Endothelial cell of umbilical vein (primary cell): Measurements from ENCODE around the gene ENGASE. TPM values are rescaled to one million over a fixed set of nuclear protein-coding genes. Genes with fewer than 3 reads are reported as not detected.

Experiments used
- BruUV-seq: library from RNA; stranded (reverse); fragments of 400-500 nt; replicated peaks from 2 replicates; lab custom pipeline; 2021; lab: Mats Ljungman, UMichigan
- CTCF ChIA-PET: fragments of 300-600, 350-600 bp; sonication (Branson Sonifier 250); formaldehyde crosslinking; loops from one replicate; lab custom pipeline; 2021; ENCODE audit warnings: antibody characterized with exemption, inconsistent platforms; lab: Charles Lee
- POLR2A ChIA-PET: fragments of 300-600, 350-600 bp; sonication (Branson Sonifier 250); formaldehyde crosslinking; loops from one replicate; lab custom pipeline; 2021; ENCODE audit warnings: antibody characterized with exemption, inconsistent platforms; lab: Charles Lee
- DNase-seq: peaks from one replicate; pipeline ENCODE4 v3.0.0-alpha.2; 2011; ENCODE audit warnings: low read depth, low spot score
- FAIRE-seq: peaks from 2 replicates; lab custom pipeline; 2011; peaks lifted over from hg19 to GRCh38; lab: Jason Lieb, UNC
- H2AFZ ChIP-seq: 2 replicates; pipeline ENCODE4 v1.6.0; 2012; ENCODE audit warnings: low read depth, low read length, control low read depth, inconsistent platforms
- H3K27ac ChIP-seq: 2 replicates; pipeline ENCODE4 v1.5.1; 2011; ENCODE audit warnings: low read depth, mild to moderate bottlenecking, control low read depth, low read length, moderate library complexity; ENCODE audit not compliant: insufficient read depth
- H3K27me3 ChIP-seq, 2 experiments: 2 replicates each; pipeline versions ENCODE4 v1.6.0 to v1.6.1; 2011; ENCODE audit warnings: low read length in 2 of 2, mixed read lengths in 1 of 2; ENCODE audit not compliant: control insufficient read depth in 2 of 2, insufficient read depth in 2 of 2
- H3K36me3 ChIP-seq, 2 experiments: 2 replicates in 1 of 2; 3 replicates in 1 of 2; pipeline ENCODE4 v1.5.1; 2011; ENCODE audit warnings: low read length in 2 of 2, mild to moderate bottlenecking in 1 of 2, moderate library complexity in 1 of 2; ENCODE audit not compliant: control insufficient read depth in 2 of 2, insufficient read depth in 2 of 2; ENCODE audit errors: extremely low read depth in 1 of 2
- H3K4me1 ChIP-seq: 3 replicates; pipeline ENCODE4 v1.5.1; 2011; ENCODE audit warnings: mild to moderate bottlenecking, low read length; ENCODE audit not compliant: control insufficient read depth, insufficient read depth; ENCODE audit errors: extremely low read depth
- H3K4me2 ChIP-seq: 2 replicates; pipeline ENCODE4 v1.6.1; 2011; ENCODE audit warnings: low read length, control low read depth, mixed read lengths; ENCODE audit not compliant: insufficient read depth
- H3K4me3 ChIP-seq, 3 experiments: fragments of 200-600 bp in 1 of 3; sonication (generic), shearing (Covaris generic) in 1 of 3; replicated peaks in 1 of 3; 2 replicates each; pipeline ENCODE4 v1.5.1; 2011 to 2016; ENCODE audit warnings: control low read depth in 3 of 3, low read length in 3 of 3, mild to moderate bottlenecking in 2 of 3, inconsistent platforms in 1 of 3, low read depth in 1 of 3, moderate library complexity in 1 of 3; ENCODE audit not compliant: insufficient read depth in 1 of 3
- H3K79me2 ChIP-seq: 2 replicates; pipeline ENCODE4 v1.6.0; 2012; ENCODE audit warnings: low read length, inconsistent platforms; ENCODE audit not compliant: control insufficient read depth, insufficient read depth
- H3K9ac ChIP-seq: replicated peaks from 2 replicates; pipeline ENCODE3; 2011; ENCODE audit warnings: low read length, control low read depth; ENCODE audit not compliant: insufficient read depth; ENCODE audit errors: extremely low read depth
- H3K9me1 ChIP-seq: replicated peaks from 3 replicates; pipeline ENCODE4 v1.6.0; 2011; ENCODE audit warnings: mild to moderate bottlenecking, low read length; ENCODE audit not compliant: control insufficient read depth, insufficient read depth; ENCODE audit errors: extremely low read depth
- H3K9me3 ChIP-seq: replicated peaks from 2 replicates; pipeline ENCODE4 v1.5.1; 2012; ENCODE audit warnings: low read length, inconsistent platforms; ENCODE audit not compliant: control insufficient read depth, insufficient read depth
- H4K20me1 ChIP-seq: replicated peaks from 2 replicates; pipeline ENCODE3; 2011; ENCODE audit warnings: mild to moderate bottlenecking, low read length; ENCODE audit not compliant: control insufficient read depth, insufficient read depth; ENCODE audit errors: extremely low read depth
- EZH2 ChIP-seq: IDR thresholded peaks from 2 replicates; pipeline ENCODE4 v1.6.1; 2012; ENCODE audit warnings: borderline replicate concordance, low read depth, mild to moderate bottlenecking, moderate library complexity, low read length, inconsistent platforms; ENCODE audit not compliant: severe bottlenecking
- FOS ChIP-seq: IDR thresholded peaks from 2 replicates; pipeline ENCODE4 v1.6.1; 2011; ENCODE audit warnings: mild to moderate bottlenecking, low read length, moderate library complexity, borderline replicate concordance; ENCODE audit not compliant: insufficient read depth
- GATA2 ChIP-seq: IDR thresholded peaks from 2 replicates; pipeline ENCODE4 v1.7.0; 2011; ENCODE audit warnings: low read depth, mild to moderate bottlenecking, moderate library complexity, mixed read lengths, low read length; ENCODE audit not compliant: insufficient read length, insufficient read depth
- JUN ChIP-seq: IDR thresholded peaks from 2 replicates; pipeline ENCODE4 v1.6.1; 2011; ENCODE audit warnings: borderline replicate concordance, low read depth; ENCODE audit not compliant: insufficient read length, insufficient read depth
- MYC ChIP-seq: IDR thresholded peaks from one replicate; pipeline ENCODE4 v1.6.1; 2011; ENCODE audit warnings: mild to moderate bottlenecking, low read depth, low read length
- POLR2A ChIP-seq: IDR thresholded peaks from 2 replicates; pipeline ENCODE4 v1.6.1; 2012; ENCODE audit warnings: low read depth, mild to moderate bottlenecking, control low read depth, low read length
- POLR2AphosphoS5 ChIP-seq: IDR thresholded peaks from 2 replicates; pipeline ENCODE4 v1.6.1; 2012; ENCODE audit warnings: low read depth, mild to moderate bottlenecking, control low read depth, low read length, moderate library complexity; ENCODE audit not compliant: insufficient read depth
- dilution Hi-C: fragments of 300-500 bp; cut with MboI; formaldehyde crosslinking; loops from one replicate; pipeline ENCODE4 v1.15.0; 2019; ENCODE audit warnings: low sequenced_read_pairs; ENCODE audit not compliant: extremely low pct_ligation_motif_present
- intact Hi-C: fragments of 100-400 bp; cut with micrococcal nuclease; formaldehyde crosslinking; loops from one replicate; pipeline ENCODE4 v1.10.0; 2022
- polyA plus RNA-seq, 4 experiments: library from polyadenylated mRNA; depleted of rRNA in 3 of 4; stranded (reverse) in 3 of 4; unstranded in 1 of 4; fragments of >200 nt; gene quantifications; 2 replicates each; pipeline versions ENCODE4 v1.2.1 to v1.2.3, GENCODE V29; 2011 to 2012; ENCODE audit warnings: missing spikeins in 1 of 4
- total RNA-seq: library from RNA; stranded (reverse); gene quantifications from 2 replicates; pipeline ENCODE4 v1.2.3, GENCODE V29; 2021
- TF ChIP-seq, protein P1 (sequence below), 2 donors: IDR thresholded peaks; 1 replicate in 1 of 2; 2 replicates in 1 of 2; pipeline ENCODE4 v1.5.1; 2011; ENCODE audit warnings: low read length in 2 of 2, mild to moderate bottlenecking in 2 of 2, moderate library complexity in 2 of 2, control low read depth in 1 of 2, inconsistent platforms in 1 of 2, low read depth in 1 of 2; ENCODE audit not compliant: insufficient read depth in 1 of 2; ENCODE audit errors: extremely low read depth in 1 of 2
- TF ChIP-seq, protein P2 (sequence below): IDR thresholded peaks from 2 replicates; pipeline ENCODE4 v1.6.1; 2011; ENCODE audit not compliant: insufficient read depth, insufficient read length

The ENGASE gene
- total and polyA plus RNA-seq, 2 donors (not counting 3 experiments of a cell fraction or from before 2014, with no cell fraction given): 13.7 to 20.8 TPM

GRCh38 chr17:79031996-79032875, 42.4 kb upstream of the ENGASE start:
- Histone ChIP-seq H3K4me2 (no peak overlapping the region), H3K4me3 (no peak overlapping the region), H3K9ac (no peak overlapping the region), H3K9me1 (no peaks in the 10 kb centered on the region), H3K4me1 (peaks cover 19% of the 10 kb centered on the region), H3K79me2 (no peaks in the 10 kb centered on the region), H3K9me3 (no peaks in the 10 kb centered on the region), H2AFZ (no peak overlapping the region), H4K20me1 (no peaks in the 10 kb centered on the region), H3K27me3 (peaks cover 0 to 17% of the 10 kb centered on the region in 2 experiments), H3K27ac (no peak overlapping the region), H3K36me3 (no peaks in the 10 kb centered on the region)
- no TSS peak for BruUV-seq
- intact Hi-C loops: no loop called here
- FAIRE-seq (no peak), DNase-seq (no peak)
- dilution Hi-C loops: no loop called here
- TF ChIP-seq, protein P1, sequence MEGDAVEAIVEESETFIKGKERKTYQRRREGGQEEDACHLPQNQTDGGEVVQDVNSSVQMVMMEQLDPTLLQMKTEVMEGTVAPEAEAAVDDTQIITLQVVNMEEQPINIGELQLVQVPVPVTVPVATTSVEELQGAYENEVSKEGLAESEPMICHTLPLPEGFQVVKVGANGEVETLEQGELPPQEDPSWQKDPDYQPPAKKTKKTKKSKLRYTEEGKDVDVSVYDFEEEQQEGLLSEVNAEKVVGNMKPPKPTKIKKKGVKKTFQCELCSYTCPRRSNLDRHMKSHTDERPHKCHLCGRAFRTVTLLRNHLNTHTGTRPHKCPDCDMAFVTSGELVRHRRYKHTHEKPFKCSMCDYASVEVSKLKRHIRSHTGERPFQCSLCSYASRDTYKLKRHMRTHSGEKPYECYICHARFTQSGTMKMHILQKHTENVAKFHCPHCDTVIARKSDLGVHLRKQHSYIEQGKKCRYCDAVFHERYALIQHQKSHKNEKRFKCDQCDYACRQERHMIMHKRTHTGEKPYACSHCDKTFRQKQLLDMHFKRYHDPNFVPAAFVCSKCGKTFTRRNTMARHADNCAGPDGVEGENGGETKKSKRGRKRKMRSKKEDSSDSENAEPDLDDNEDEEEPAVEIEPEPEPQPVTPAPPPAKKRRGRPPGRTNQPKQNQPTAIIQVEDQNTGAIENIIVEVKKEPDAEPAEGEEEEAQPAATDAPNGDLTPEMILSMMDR (IDR thresholded peaks at IDR 0.05; ENCODE audit: extremely low read depth in 1 of 2, insufficient read depth in 1 of 2, low read depth in 1 of 2, low read length in 2 of 2): no peak
- TF ChIP-seq GATA2: no peak
- no peak for TF ChIP-seq JUN
- TF ChIP-seq EZH2: no peak
- TF ChIP-seq, protein P2, sequence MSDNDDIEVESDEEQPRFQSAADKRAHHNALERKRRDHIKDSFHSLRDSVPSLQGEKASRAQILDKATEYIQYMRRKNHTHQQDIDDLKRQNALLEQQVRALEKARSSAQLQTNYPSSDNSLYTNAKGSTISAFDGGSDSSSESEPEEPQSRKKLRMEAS: no peak
- no peak for TF ChIP-seq POLR2AphosphoS5
- no peak for TF ChIP-seq POLR2A
- TF ChIP-seq MYC: no peak
- no peak for TF ChIP-seq FOS
- ChIA-PET POLR2A (no interaction called here), CTCF (interaction anchor here (1.0 to 3.4 kb wide), 4 partner anchors 10 to 61 kb away, joined by 3 to 25 read pairs (median 12); no protein-coding TSS in a partner anchor)
